Measurements from ENCODE around the gene PSTPIP1. TPM values are rescaled to one million over a fixed set of nuclear protein-coding genes. Genes with fewer than 3 reads are reported as not detected.
A peak's percentile ranks its signal among the peaks of the same experiment; 100 is the strongest.

The PSTPIP1 gene
- total and polyA plus RNA-seq, 2 of the 4 experiments (the other 2 are of a cell fraction), result 0.36 to 1.1 TPM

DNA sequence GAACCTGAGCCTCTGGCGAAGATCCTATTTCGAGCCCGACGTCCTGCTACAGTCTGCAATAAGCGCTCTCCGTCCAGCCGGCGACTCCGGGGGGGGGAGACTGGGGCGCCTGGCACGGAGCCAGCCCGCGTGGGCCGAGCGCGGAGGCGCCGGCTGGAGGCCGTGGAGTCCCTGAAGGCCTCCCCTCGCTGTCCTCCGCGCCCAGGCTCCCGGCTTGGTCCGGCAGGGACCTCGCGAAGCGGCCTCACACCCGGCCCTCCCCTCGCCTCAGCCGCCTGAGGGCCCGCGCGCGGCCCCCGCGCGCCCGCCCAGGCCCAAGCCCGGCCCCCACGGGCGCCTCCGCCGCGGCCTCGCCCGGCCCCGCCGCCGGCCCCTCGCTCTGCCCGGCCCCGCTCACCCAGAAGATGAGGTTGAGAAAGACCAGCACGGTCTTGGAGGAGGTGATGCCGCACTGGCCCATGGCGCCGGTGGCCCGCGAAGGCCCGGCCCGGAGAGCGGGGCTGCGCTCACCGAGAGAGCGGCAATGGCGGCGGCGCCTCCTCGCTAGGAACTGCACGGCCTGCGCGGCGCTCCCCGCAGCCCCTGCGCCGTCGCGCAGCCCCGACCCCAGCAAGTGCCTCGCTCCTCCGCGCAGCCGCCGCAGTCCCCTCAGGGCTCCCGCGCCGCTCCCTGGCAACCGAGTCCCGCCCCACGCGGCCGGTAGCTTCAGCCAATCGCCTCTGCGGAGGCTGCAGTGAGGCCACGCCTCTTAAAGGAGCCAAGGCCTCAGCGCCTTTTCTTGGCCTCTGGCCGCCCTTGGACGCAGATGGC lies 75.8 kb downstream of the PSTPIP1 start, which contains the start of gene TSPAN3:
Gene TSPAN3 (minus strand): TSS at position 615 of the 810 bp plus-strand sequence. CDS start 155 bp downstream, at position 460.
- Histone ChIP-seq H3K9me1 (ENCODE audit: insufficient read depth, low read length) (peaks cover 6% of the 10 kb centered on the region), H4K8ac (ENCODE audit: low read depth in 2 of 2, low read length in 2 of 2) (peak within 1 kb of the TSS; percentile 78 to 95), H3K4ac (ENCODE audit: low read depth, low read length) (peak within 1 kb of the TSS; percentile 60; the same call in 1 of the 2 replicates), H4K5ac (ENCODE audit: low read depth, low read length) (peak within 1 kb of the TSS; percentile 46), H4K91ac (ENCODE audit: insufficient read depth, low read depth, low read length) (peak within 1 kb of the TSS; percentile 65; the same call in 1 of the 2 replicates), H3K27ac (ENCODE audit: insufficient read depth, low read length) (peak within 1 kb of the TSS; percentile 84), H3K4me1 (ENCODE audit: control insufficient read depth, insufficient read depth, low read length) (peaks cover 7% of the 10 kb centered on the region), H2AK9ac (replicated peaks; ENCODE audit: low read depth, low read length, poor library complexity) (peak within 1 kb of the TSS; percentile 81), H2BK5ac (ENCODE audit: low read depth, low read length, poor library complexity, severe bottlenecking) (peak within 1 kb of the TSS; percentile 65), H3K79me1 (ENCODE audit: low read depth in 1 of 2, low read length in 2 of 2) (peaks cover 15 to 40% of the 10 kb centered on the region in 2 experiments), H3K18ac (ENCODE audit: low read depth, low read length) (peak within 1 kb of the TSS; percentile 30), H3K36me3 (ENCODE audit: control insufficient read depth, insufficient read depth, low read length) (0 out of 2 replicates have a peak, but pooled peaks cover 2% of the 10 kb centered on the region), H2AFZ (replicated peaks; ENCODE audit: low read length, poor library complexity) (peak within 1 kb of the TSS; percentile 90), H4K20me1 (ENCODE audit: insufficient read depth, low read length) (peaks cover 32% of the 10 kb centered on the region), H3K27me3 (ENCODE audit: control insufficient read depth, insufficient read depth, low read length) (peaks cover 5% of the 10 kb centered on the region; the same call in 1 of the 2 replicates), H3K9ac (ENCODE audit: low read depth, low read length) (peak within 1 kb of the TSS; percentile 95), H3K4me3 (ENCODE audit: insufficient read depth, low read depth, low read length) (peak within 1 kb of the TSS; percentile 80), H3K23ac (ENCODE audit: low read depth, low read length) (peak within 1 kb of the TSS; percentile 95), H2BK120ac (ENCODE audit: low read depth, low read length) (0 out of 2 replicates have a peak within 1 kb of the TSS, but pooled peaks have one; percentile 13), H3K56ac (ENCODE audit: extremely low read depth, insufficient read depth, low read length) (peak within 1 kb of the TSS; percentile 77), H2BK15ac (ENCODE audit: low read depth, low read length) (0 out of 3 replicates have a peak within 1 kb of the TSS, but pooled peaks have one; percentile 29), H3K9me3 (ENCODE audit: control insufficient read depth, insufficient read depth, low read length) (no peaks in the 10 kb centered on the region), H3K14ac (replicated peaks; ENCODE audit: low read depth, low read length) (peak within 1 kb of the TSS; percentile 75), H2AK5ac (ENCODE audit: low read depth, low read length) (peak within 1 kb of the TSS; percentile 57; the same call in 1 of the 2 replicates), H2BK20ac (ENCODE audit: low read depth, low read length) (peak within 1 kb of the TSS; percentile 69), H3K4me2 (ENCODE audit: low read depth, low read length) (peak within 1 kb of the TSS; percentile 98)
- peak; percentile 98 for ATAC-seq (ENCODE audit: low read depth)
- dilution Hi-C loops (cut with HindIII; ENCODE audit: low sequenced_read_pairs, unreplicated experiment) (no loop called here), intact Hi-C loops (cut with micrococcal nuclease) (no loop called here), in situ Hi-C loops (cut with MboI; ENCODE audit: low sequenced_read_pairs) (no loop called here)
- WGBS, 2 experiments (ENCODE audit: extremely low coverage in 2 of 2, insufficient read length in 1 of 2), result 0% methylated on average over 64 of the region's 97 CpGs; no CpG with 5 or more reads in 1 of the 2 experiments
- TF ChIP-seq RAD21 (IDR thresholded peaks at IDR 0.05; ENCODE audit: low read length), result no peak
- TF ChIP-seq, protein P1, sequence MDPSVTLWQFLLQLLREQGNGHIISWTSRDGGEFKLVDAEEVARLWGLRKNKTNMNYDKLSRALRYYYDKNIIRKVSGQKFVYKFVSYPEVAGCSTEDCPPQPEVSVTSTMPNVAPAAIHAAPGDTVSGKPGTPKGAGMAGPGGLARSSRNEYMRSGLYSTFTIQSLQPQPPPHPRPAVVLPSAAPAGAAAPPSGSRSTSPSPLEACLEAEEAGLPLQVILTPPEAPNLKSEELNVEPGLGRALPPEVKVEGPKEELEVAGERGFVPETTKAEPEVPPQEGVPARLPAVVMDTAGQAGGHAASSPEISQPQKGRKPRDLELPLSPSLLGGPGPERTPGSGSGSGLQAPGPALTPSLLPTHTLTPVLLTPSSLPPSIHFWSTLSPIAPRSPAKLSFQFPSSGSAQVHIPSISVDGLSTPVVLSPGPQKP (IDR thresholded peaks at IDR 0.05; ENCODE audit: borderline replicate concordance, low read depth, low read length), result no peak
- peak; percentile 32; the same call in 1 of the 2 replicates for TF ChIP-seq RFX5 (IDR thresholded peaks at IDR 0.05; ENCODE audit: low read depth, low read length)
- TF ChIP-seq BHLHE40 (IDR thresholded peaks at IDR 0.05; ENCODE audit: low read depth, low read length), result no peak
- TF ChIP-seq POLR2A (IDR thresholded peaks at IDR 0.05; ENCODE audit: low read depth, low read length), result peak; percentile 67; the same call in 1 of the 2 replicates
- TF ChIP-seq MAZ (IDR thresholded peaks at IDR 0.05; ENCODE audit: borderline replicate concordance, low read depth, low read length), result peak; percentile 55; the same call in 1 of the 2 replicates
- peak; percentile 58; the same call in 1 of the 2 replicates for TF ChIP-seq MXI1 (IDR thresholded peaks at IDR 0.05; ENCODE audit: borderline replicate concordance, low read depth, low read length)
- TF ChIP-seq NFE2L2 (IDR thresholded peaks at IDR 0.05; ENCODE audit: low read depth, low read length), result no peak
- TF ChIP-seq, protein P2, sequence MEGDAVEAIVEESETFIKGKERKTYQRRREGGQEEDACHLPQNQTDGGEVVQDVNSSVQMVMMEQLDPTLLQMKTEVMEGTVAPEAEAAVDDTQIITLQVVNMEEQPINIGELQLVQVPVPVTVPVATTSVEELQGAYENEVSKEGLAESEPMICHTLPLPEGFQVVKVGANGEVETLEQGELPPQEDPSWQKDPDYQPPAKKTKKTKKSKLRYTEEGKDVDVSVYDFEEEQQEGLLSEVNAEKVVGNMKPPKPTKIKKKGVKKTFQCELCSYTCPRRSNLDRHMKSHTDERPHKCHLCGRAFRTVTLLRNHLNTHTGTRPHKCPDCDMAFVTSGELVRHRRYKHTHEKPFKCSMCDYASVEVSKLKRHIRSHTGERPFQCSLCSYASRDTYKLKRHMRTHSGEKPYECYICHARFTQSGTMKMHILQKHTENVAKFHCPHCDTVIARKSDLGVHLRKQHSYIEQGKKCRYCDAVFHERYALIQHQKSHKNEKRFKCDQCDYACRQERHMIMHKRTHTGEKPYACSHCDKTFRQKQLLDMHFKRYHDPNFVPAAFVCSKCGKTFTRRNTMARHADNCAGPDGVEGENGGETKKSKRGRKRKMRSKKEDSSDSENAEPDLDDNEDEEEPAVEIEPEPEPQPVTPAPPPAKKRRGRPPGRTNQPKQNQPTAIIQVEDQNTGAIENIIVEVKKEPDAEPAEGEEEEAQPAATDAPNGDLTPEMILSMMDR (conservative IDR thresholded peaks at IDR 0.05; ENCODE audit: low read depth, low read length), result no peak
- no peak for TF ChIP-seq MAFK (IDR thresholded peaks at IDR 0.05; ENCODE audit: low read depth, low read length)
- TF ChIP-seq, protein P3, sequence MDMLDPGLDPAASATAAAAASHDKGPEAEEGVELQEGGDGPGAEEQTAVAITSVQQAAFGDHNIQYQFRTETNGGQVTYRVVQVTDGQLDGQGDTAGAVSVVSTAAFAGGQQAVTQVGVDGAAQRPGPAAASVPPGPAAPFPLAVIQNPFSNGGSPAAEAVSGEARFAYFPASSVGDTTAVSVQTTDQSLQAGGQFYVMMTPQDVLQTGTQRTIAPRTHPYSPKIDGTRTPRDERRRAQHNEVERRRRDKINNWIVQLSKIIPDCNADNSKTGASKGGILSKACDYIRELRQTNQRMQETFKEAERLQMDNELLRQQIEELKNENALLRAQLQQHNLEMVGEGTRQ (IDR thresholded peaks at IDR 0.05; ENCODE audit: low read depth, low read length), result peak; percentile 70
- BruUV-seq (replicated peaks), result no TSS peak
- POLR2A ChIA-PET (ENCODE audit: unreplicated experiment), result no interaction called here
- DNase-seq, result peak; percentile 88
- CTCF ChIA-PET, result interaction anchor here (1.0 kb wide), 1 partner anchor 12 kb away, joined by 3 read pairs; no protein-coding TSS in a partner anchor
